Dermis microvascular lymphatic vessel endothelial cell (primary cell): ENCODE results near the gene EPHA3. TPM values are rescaled to one million over a fixed set of nuclear protein-coding genes. Genes with fewer than 3 reads are reported as not detected.

Experiments
- DNase-seq, 2 donors: peaks; one replicate each; pipeline versions ENCODE4 v3.0.0 to v3.0.0-alpha.2; 2010; ENCODE audit warnings: low read depth in 2 of 2
- total RNA-seq: library from RNA; depleted of rRNA; stranded (reverse); fragments of >200 nt; gene quantifications from 2 replicates; pipeline ENCODE4 v1.2.1, GENCODE V29; 2014

The EPHA3 gene
- total RNA-seq, 1 donor from 2014 or later, result not detected

GRCh38 chr3:89227634-89228033 lies 120.2 kb downstream of the EPHA3 start:
- no peak for DNase-seq

GRCh38 chr3:89232155-89232554 lies 124.7 kb downstream of the EPHA3 start:
- DNase-seq, result no peak

- no peak for DNase-seq
These were observed 127.2 kb downstream of the EPHA3 start for GRCh38 chr3:89234620-89235019.

- no peak for DNase-seq
These were observed 131.4 kb downstream of the EPHA3 start for GRCh38 chr3:89238846-89239245.

GRCh38 chr3:89239774-89240173 lies 132.4 kb downstream of the EPHA3 start:
- no peak for DNase-seq

- DNase-seq, result no peak
These were observed 138.2 kb downstream of the EPHA3 start for GRCh38 chr3:89245612-89246011.

GRCh38 chr3:89246326-89246725 lies 138.9 kb downstream of the EPHA3 start:
- no peak for DNase-seq

- no peak for DNase-seq
These were observed 143.3 kb downstream of the EPHA3 start for GRCh38 chr3:89250742-89251141.

- no peak for DNase-seq
These were observed 144.6 kb downstream of the EPHA3 start for GRCh38 chr3:89252016-89252415.

- DNase-seq, result no peak
These were observed 145.4 kb downstream of the EPHA3 start for GRCh38 chr3:89252860-89253259.

GRCh38 chr3:89256395-89256794 lies 149.0 kb downstream of the EPHA3 start:
- no peak for DNase-seq

GRCh38 chr3:89256882-89257281 lies 149.5 kb downstream of the EPHA3 start:
- DNase-seq, result no peak

- no peak for DNase-seq
These were observed 153.3 kb downstream of the EPHA3 start for GRCh38 chr3:89260721-89261120.

- no peak for DNase-seq
These were observed 154.3 kb downstream of the EPHA3 start for GRCh38 chr3:89261673-89262072.

- no peak for DNase-seq
These were observed 155.0 kb downstream of the EPHA3 start for GRCh38 chr3:89262309-89262929.

GRCh38 chr3:89264037-89264560 lies 156.7 kb downstream of the EPHA3 start:
- no peak for DNase-seq

GRCh38 chr3:89266074-89266473 lies 158.7 kb downstream of the EPHA3 start:
- DNase-seq, result no peak

- no peak for DNase-seq
These were observed 160.6 kb downstream of the EPHA3 start for GRCh38 chr3:89268059-89268458.

GRCh38 chr3:89270201-89270600 lies 162.8 kb downstream of the EPHA3 start:
- no peak for DNase-seq

GRCh38 chr3:89275001-89275400 lies 167.6 kb downstream of the EPHA3 start:
- DNase-seq, result no peak

- DNase-seq, result no peak
These were observed 168.7 kb downstream of the EPHA3 start for GRCh38 chr3:89276116-89276515.

GRCh38 chr3:89278302-89279025 lies 171.0 kb downstream of the EPHA3 start:
- no peak for DNase-seq

- no peak for DNase-seq
These were observed 172.9 kb downstream of the EPHA3 start for GRCh38 chr3:89280301-89280700.
